Measurements from ENCODE around the gene CDC7. TPM values are rescaled to one million over a fixed set of nuclear protein-coding genes. Genes with fewer than 3 reads are reported as not detected.

The CDC7 gene
- total RNA-seq (2016; rRNA removed; fragmentation: Illumina TruSeq; extraction: Trizol): 12.6 and 19.2 TPM in 2 replicates
- 8.9 and 13.3 TPM in 2 replicates for total RNA-seq (2016; cell fraction: cytosol; rRNA removed; fragmentation: Illumina TruSeq; extraction: Trizol; ENCODE audit: low read depth)
- total RNA-seq (2016; cell fraction: insoluble cytoplasmic fraction; rRNA removed; fragmentation: Illumina TruSeq; extraction: Trizol): 12.7 and 17.3 TPM in 2 replicates
- 5.8 and 8.1 TPM in 2 replicates for total RNA-seq (2016; cell fraction: membrane; rRNA removed; fragmentation: Illumina TruSeq; extraction: Trizol)
- 12.3 and 15.6 TPM in 2 replicates for total RNA-seq (2016; cell fraction: nucleus; rRNA removed; fragmentation: Illumina TruSeq; extraction: Trizol)
- polyA plus RNA-seq (2011; rRNA removed): 2.3 and 2.5 TPM in 2 replicates
- polyA plus RNA-seq (2011; cell fraction: cytosol; rRNA removed): 1.0 and 1.2 TPM in 2 replicates
- 7.1 and 10.3 TPM in 2 replicates for polyA plus RNA-seq (2011; cell fraction: nucleus; rRNA removed)
- 2.8 and 3.6 TPM in 2 replicates for polyA plus RNA-seq (2012)
- polyA plus RNA-seq (2016; cell fraction: cytosol; fragmentation: Illumina TruSeq; extraction: Trizol; ENCODE audit: low read depth): 0.80 and 0.94 TPM in 2 replicates
- 12.3 and 12.4 TPM in 2 replicates for polyA plus RNA-seq (2016; cell fraction: insoluble cytoplasmic fraction; fragmentation: Illumina TruSeq; extraction: Trizol; ENCODE audit: low read depth)
- 1.9 and 2.0 TPM in 2 replicates for polyA plus RNA-seq (2016; cell fraction: membrane; fragmentation: Illumina TruSeq; extraction: Trizol; ENCODE audit: low read depth)
- 26.6 and 27.9 TPM in 2 replicates for polyA plus RNA-seq (2016; cell fraction: nucleus; fragmentation: Illumina TruSeq; extraction: Trizol; ENCODE audit: insufficient read depth, low read depth)
- polyA minus RNA-seq (2011; rRNA and poly(A)+ RNA removed; ENCODE audit: low replicate concordance): 2.2 and 24.5 TPM in 2 replicates
- polyA minus RNA-seq (2011; cell fraction: cytosol; rRNA and poly(A)+ RNA removed): 4.2 and 5.4 TPM in 2 replicates
- 29.9 and 30.3 TPM in 2 replicates for polyA minus RNA-seq (2011; cell fraction: nucleus; rRNA and poly(A)+ RNA removed)
- Bru-seq, nascent RNA: percentile 85 among the genes with signal in this experiment
- percentile 74 among the genes with signal in this experiment for BruChase-seq, experiment 1, labeled RNA remaining after a 6-hour chase
- percentile 76 among the genes with signal in this experiment for BruChase-seq, experiment 2, labeled RNA remaining after a 2-hour chase
- long read RNA-seq, experiment 1, partial matches to known transcripts: 1 of 5 reads
- long read RNA-seq, experiment 1, other reads (novel, unspliced or antisense): 2 of 5 reads
- long read RNA-seq, experiment 2, partial matches to known transcripts: 0 of 7 reads
- long read RNA-seq, experiment 2, other reads (novel, unspliced or antisense): 7 of 7 reads

DNA sequence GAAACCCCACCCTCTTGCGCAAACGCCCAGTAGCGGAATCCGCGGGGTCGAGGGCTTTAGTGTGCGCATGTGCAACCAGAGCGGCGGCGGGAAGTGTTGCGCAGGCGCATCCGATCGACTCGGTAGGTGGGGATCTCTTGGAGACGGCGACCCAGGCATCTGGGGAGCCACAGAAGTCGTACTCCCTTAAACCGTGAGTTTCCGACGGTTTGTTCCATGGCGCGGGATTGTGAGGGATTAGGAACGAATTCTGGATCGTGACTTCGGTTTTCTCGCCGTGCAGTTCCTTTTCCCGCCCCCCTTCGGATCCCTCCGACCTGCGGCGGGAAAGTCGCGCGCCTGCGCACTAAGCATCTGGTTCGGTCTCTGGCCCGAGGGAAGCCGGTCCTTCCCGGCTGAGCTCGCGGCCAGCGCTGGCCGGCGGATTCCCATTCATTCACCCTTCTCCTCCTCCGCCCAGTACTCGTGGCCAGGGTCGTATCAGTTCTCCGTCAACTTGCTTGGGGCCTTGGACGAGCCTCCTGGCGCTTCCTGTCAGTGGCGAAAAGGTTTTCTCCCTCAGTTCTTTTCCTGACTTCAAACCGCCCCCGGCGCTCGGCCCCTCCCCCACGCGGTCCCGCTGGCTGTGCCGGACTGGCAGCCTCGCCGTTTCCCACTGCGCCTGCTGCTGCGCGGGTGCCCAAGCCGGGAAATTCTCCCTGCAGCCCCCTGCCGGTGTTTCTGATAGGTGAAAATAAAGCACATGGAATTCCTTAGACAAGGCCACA lies at the start of gene CDC7:
TSS of gene CDC7 (plus strand) at position 96 of the 767 bp plus-strand sequence. CDS start 866 bp downstream, outside the sequence.
- under 1% methylated on average over 51 of the region's 68 CpGs for WGBS (ENCODE audit: low lambda C conversion rate)
- intact Hi-C loops (cut with micrococcal nuclease; ENCODE audit: unreplicated experiment) (loop anchor here (1.0 to 5.0 kb wide), 3 partner anchors 97 to 326 kb away; partner anchors contain the start of gene HFM1), in situ Hi-C loops (cut with HindIII; ENCODE audit: extremely low pct_ligation_motif_present, low pct_unique_long_range_greater_than_20kb) (no loop called here)
- peak within 1 kb of the TSS; percentile 61 for H3K9ac ChIP-seq (ENCODE audit: insufficient read depth, low read depth, low read length)
- H3K79me2 ChIP-seq (ENCODE audit: insufficient read depth, low read length): peaks cover 17% of the 10 kb centered on the region
- no TSS peak for BruUV-seq (replicated peaks)
- H3K4me1 ChIP-seq (ENCODE audit: insufficient read depth, low read length): peaks cover 23% of the 10 kb centered on the region
- DNase-seq (ENCODE audit: low spot score) (peak; percentile 86), FAIRE-seq (peak; percentile 39), ATAC-seq (peak; percentile 18)
- H2AFZ ChIP-seq (ENCODE audit: low read length): no peak within 1 kb of the TSS
- POLR2A ChIA-PET: interaction anchor here (1.5 kb wide), 1 partner anchor 96 kb away, joined by 4 read pairs; the partner anchor contains the start of gene HFM1
- peak within 1 kb of the TSS; percentile 69 for H3K4me2 ChIP-seq (ENCODE audit: low read depth, low read length)
- no peaks in the 10 kb centered on the region for H3K27me3 ChIP-seq (ENCODE audit: control insufficient read depth in 1 of 2, insufficient read depth in 2 of 2, low read length in 2 of 2)
- peak within 1 kb of the TSS; percentile 49 to 69 (median 51); a peak in 5 of 6 replicates for H3K4me3 ChIP-seq (replicated peaks in 1 of 3; ENCODE audit: insufficient read depth in 1 of 3, low read depth in 2 of 3, low read length in 3 of 3)
- no peaks in the 10 kb centered on the region for H4K20me1 ChIP-seq (ENCODE audit: insufficient read depth, low read length)
- H3K9me3 ChIP-seq (ENCODE audit: low read length): no peaks in the 10 kb centered on the region
- peak within 1 kb of the TSS; percentile 81 for H3K27ac ChIP-seq (ENCODE audit: extremely low read length, insufficient read depth, low read length)
- CTCF ChIA-PET (ENCODE audit: low intra/inter-chr PET ratio, low total read pairs): no interaction called here
- no peaks in the 10 kb centered on the region for H3K36me3 ChIP-seq (replicated peaks in 1 of 2; ENCODE audit: control insufficient read depth in 1 of 2, insufficient read depth in 2 of 2, low read length in 2 of 2)
- TF ChIP-seq ZNF772 (CRISPR knock-in tag; IDR thresholded peaks at IDR 0.05) (peak; percentile 46; the same call in 1 of the 2 replicates), ZNF746 (CRISPR knock-in tag; IDR thresholded peaks at IDR 0.05) (0 out of 2 replicates have a peak, but pooled peaks have one; percentile 29), NFIC (IDR thresholded peaks at IDR 0.05; ENCODE audit: low read length) (0 out of 2 replicates have a peak, but pooled peaks have one; percentile 11), ZNF614 (CRISPR knock-in tag; IDR thresholded peaks at IDR 0.05; ENCODE audit: borderline replicate concordance) (0 out of 2 replicates have a peak, but pooled peaks have one; percentile 19), TFDP1 (CRISPR knock-in tag; IDR thresholded peaks at IDR 0.05; ENCODE audit: borderline replicate concordance) (peak; percentile 94), BRD4 (CRISPR knock-in tag; IDR thresholded peaks at IDR 0.05) (peak; percentile 10; the same call in 1 of the 2 replicates), RBM39 (IDR thresholded peaks at IDR 0.05; ENCODE audit: low read depth, low read length, poor library complexity, severe bottlenecking) (peak; percentile 95)
- TF ChIP-seq, protein P1, sequence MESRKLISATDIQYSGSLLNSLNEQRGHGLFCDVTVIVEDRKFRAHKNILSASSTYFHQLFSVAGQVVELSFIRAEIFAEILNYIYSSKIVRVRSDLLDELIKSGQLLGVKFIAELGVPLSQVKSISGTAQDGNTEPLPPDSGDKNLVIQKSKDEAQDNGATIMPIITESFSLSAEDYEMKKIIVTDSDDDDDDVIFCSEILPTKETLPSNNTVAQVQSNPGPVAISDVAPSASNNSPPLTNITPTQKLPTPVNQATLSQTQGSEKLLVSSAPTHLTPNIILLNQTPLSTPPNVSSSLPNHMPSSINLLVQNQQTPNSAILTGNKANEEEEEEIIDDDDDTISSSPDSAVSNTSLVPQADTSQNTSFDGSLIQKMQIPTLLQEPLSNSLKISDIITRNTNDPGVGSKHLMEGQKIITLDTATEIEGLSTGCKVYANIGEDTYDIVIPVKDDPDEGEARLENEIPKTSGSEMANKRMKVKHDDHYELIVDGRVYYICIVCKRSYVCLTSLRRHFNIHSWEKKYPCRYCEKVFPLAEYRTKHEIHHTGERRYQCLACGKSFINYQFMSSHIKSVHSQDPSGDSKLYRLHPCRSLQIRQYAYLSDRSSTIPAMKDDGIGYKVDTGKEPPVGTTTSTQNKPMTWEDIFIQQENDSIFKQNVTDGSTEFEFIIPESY (CRISPR knock-in tag; IDR thresholded peaks at IDR 0.05): 0 out of 2 replicates have a peak, but pooled peaks have one; percentile 5
- TF ChIP-seq, protein P2, sequence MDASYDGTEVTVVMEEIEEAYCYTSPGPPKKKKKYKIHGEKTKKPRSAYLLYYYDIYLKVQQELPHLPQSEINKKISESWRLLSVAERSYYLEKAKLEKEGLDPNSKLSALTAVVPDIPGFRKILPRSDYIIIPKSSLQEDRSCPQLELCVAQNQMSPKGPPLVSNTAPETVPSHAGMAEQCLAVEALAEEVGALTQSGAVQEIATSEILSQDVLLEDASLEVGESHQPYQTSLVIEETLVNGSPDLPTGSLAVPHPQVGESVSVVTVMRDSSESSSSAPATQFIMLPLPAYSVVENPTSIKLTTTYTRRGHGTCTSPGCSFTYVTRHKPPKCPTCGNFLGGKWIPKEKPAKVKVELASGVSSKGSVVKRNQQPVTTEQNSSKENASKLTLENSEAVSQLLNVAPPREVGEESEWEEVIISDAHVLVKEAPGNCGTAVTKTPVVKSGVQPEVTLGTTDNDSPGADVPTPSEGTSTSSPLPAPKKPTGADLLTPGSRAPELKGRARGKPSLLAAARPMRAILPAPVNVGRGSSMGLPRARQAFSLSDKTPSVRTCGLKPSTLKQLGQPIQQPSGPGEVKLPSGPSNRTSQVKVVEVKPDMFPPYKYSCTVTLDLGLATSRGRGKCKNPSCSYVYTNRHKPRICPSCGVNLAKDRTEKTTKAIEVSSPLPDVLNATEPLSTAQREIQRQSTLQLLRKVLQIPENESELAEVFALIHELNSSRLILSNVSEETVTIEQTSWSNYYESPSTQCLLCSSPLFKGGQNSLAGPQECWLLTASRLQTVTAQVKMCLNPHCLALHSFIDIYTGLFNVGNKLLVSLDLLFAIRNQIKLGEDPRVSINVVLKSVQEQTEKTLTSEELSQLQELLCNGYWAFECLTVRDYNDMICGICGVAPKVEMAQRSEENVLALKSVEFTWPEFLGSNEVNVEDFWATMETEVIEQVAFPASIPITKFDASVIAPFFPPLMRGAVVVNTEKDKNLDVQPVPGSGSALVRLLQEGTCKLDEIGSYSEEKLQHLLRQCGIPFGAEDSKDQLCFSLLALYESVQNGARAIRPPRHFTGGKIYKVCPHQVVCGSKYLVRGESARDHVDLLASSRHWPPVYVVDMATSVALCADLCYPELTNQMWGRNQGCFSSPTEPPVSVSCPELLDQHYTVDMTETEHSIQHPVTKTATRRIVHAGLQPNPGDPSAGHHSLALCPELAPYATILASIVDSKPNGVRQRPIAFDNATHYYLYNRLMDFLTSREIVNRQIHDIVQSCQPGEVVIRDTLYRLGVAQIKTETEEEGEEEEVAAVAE (CRISPR knock-in tag; IDR thresholded peaks at IDR 0.05; ENCODE audit: borderline replicate concordance): no peak

Data from HepG2 (cell line).